Kidney glomerular epithelial cell (primary cell): ENCODE data around the gene EIF2S1.
"Not testable (repeated sequence)": the region's sequence is repeated elsewhere in the genome, so short reads cannot be mapped to it uniquely, and the experiment has no call there.

Experiments
- DNase-seq: peaks from one replicate; lab custom pipeline; 2025; lab: John Stamatoyannopoulos, UW

EIF2S1 gene

GRCh38 chr14:67371247-67372148 lies 11.4 kb downstream of the EIF2S1 start:
- no peak for DNase-seq

GRCh38 chr14:67372833-67373232 lies 12.7 kb downstream of the EIF2S1 start:
- no peak for DNase-seq

- DNase-seq: no peak
Measured at GRCh38 chr14:67373347-67373746, 13.2 kb downstream of the EIF2S1 start.

- no peak for DNase-seq
Measured at GRCh38 chr14:67377916-67378315, 17.8 kb downstream of the EIF2S1 start.

DNA sequence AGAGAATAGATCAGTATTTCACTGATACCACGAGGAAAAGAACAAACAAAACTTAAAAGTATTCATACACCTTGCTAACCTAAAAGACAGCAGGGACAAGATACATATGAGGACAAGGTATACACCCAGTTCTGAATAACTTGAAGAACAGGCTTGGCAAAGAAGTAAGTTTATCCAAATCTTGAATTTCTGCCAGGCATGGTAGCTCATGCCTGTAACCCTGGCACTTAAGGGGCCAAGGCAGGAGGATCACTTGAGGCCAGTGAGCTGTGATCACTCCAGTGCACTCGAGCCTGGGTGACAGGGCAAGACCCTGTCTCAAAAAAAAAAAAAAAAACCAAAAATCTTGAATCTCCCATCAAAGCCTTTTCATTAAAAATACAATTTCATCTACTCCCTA lies 25.0 kb downstream of the EIF2S1 start:
- DNase-seq: no peak

DNA sequence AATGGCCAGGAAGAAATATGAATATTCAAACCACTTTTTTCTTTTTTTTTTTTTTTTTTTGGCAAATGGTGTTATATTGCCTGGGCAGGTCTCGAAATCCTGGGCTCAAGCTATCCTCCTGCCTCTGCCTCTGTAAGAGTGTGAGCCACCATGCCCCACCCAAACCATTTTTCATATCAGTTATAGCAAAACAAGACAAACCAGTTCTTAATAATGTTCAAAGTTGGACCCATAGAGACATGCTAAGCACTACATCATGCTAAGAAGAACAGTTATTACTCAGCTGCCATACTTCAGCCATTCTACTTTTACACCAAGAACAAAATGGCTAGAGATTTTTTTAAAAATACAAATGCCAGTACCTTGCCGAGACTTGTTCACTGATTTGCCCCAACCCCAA lies 25.5 kb downstream of the EIF2S1 start:
- DNase-seq: no peak

DNA sequence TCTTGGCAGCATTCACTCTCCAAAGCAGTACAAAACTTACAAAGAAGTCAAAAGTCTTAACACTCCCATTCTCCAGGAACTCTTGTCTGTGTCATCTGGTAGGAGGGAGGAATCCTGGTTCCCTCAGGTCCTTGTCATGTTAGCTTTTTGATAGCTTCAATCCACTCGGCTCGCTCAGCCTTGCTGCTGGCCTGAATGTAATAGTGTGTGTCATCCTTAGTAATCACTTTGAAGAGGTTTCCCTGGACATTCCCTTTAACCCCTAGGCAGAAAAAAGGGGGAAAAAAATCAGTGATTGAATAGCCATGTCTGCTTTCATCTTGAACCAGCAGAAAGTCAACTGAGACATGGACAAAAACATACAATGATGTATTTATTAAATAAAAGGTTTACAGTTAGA lies 27.1 kb downstream of the EIF2S1 start:
- DNase-seq: peak; percentile 33

DNA sequence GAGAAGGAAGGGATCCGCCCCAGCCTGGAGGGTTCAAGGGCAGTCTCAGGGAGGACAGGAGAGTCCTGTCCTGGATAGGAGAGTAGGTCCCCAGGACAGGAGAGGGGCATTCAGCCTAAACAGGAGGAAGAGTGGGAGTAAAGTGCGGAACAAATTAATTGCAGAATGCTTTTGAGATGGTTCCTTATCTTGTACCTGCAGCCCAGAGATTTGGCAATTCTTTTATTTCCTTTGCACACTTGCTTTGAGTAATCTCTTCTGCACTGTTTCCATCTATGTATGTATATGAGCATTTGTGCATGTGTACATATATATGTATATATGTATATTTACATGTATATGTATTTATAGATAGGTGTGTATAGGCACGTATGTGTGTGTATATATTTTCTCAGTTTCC lies 29.1 kb downstream of the EIF2S1 start:
- no peak for DNase-seq

DNA sequence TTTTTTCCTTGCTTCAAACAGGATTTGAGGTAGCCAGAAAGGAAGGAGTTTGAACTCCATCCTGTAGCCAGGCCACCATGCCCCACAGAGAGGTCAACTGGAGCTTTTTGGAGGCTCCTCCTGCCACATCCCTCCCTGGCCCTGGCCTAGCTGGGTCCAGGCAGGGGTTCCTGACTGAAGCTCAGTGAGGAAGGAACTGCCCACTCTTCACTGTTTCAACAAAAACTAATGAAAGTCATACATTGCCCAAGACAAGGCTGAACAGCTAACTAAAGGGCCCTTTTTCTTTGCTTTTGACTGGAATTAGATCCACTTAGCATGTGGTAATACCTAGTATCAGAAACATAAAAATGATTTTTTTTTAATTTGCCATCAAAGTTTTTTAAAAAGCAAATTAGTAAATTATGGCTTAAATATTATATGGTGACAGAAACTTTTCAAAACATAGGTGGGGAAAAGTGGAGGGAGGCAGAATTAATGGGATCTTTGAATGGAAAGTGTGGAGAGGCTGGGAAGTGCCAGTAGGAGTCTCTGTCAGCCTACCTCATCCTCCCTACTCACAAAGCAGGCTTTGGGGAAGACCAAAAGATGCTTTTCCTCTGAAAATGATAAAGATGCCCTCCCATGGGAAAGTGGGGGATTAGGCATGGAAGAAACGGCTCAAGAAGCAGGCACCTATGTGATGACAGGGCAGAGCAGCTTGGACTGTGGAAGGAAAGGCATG lies 29.8 kb downstream of the EIF2S1 start:
- DNase-seq: no peak

DNA sequence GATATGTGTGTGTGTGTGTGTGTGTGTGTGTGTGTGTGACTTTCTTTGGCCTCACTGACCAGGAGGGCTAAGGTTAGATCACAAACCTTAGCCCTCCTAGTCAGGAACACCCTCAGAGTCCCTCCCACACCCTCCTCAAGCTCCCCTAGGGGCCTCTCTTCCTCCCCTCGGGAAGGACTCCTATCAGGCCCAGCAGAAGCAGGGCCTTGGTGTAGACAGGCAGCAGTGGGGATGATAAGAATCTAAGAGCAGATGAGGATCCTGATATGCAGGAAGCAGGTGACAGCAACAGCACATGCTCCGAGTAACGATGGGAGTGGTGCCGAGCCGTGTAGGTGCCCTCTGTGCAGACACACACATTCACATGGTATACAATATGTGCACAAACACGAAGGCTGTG lies 31.1 kb downstream of the EIF2S1 start:
- no peak for DNase-seq

GRCh38 chr14:67392123-67392522 lies 32.0 kb downstream of the EIF2S1 start:
- DNase-seq: no peak

- DNase-seq: no peak
Measured at GRCh38 chr14:67392800-67393199, 32.7 kb downstream of the EIF2S1 start.

GRCh38 chr14:67393689-67394088 lies 33.6 kb downstream of the EIF2S1 start:
- no peak for DNase-seq

GRCh38 chr14:67395086-67395875 lies 35.2 kb downstream of the EIF2S1 start:
- no peak for DNase-seq

GRCh38 chr14:67395876-67396189 lies 35.7 kb downstream of the EIF2S1 start:
- no peak for DNase-seq

DNA sequence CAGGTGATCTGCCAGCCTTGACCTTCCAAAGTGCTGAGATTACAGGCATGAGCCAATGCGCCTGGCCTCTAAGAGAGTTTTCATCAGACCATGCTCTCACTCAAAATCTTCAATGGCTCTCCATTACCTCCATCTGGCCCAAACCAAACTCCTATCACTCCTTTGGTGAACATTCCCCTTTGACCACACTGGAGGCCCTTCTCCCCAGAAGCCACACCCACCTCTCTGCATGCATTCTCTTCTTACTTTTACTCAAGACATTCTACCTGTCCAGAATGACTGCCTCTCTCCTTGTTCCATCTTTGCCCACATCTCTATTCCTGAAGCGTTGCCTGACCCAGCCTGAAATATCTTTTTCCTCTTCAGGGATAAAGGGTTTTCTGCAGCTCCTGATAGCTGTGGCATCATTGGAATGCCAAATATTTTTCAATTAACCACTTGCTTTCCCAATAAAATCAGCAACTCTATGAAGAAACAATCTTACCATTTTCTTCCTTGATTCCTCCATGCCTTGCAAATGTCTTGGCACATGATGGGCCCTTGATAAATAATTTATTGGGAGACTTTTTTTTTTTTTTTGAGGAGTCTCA lies 36.3 kb downstream of the EIF2S1 start:
- DNase-seq: no peak

DNA sequence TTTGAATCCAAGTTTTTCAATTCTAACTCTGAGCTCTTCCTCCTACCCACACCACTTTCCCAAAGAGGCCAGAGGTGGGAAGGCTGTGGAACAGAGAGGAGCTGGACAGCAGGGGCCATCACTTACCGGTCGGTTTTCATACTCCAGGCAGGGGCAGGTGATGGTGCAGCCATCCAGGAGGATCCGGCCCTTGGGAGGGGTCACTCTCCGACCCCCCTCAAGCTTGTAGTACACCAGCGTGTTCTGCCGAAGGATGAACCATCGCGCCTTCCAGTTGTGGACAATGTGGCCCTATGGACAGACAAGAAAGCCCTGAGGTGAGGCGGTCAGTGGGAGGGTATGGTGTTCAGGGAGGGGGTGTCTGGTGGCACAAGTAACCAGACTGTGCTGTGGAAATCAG lies 37.4 kb downstream of the EIF2S1 start:
- no peak for DNase-seq

DNA sequence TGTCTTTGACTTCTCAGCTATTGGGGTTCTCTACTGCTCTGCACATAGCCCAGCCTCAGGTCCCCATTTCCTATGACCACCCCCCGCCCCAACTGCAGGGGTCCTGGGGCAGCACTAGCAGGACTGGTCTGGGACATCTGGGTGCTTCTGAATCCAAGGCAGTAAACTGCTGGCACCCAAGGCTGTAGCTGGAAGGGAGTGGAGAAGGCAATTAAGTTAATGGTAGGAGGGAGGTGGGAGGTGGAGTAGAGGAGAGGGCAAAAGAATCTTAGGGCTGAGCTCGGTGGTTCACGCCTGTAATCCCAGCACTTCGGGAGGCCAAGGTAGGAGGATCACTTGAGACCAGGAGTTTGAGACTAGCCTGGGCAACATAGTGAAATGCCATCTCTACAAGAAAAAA lies 40.3 kb downstream of the EIF2S1 start:
- DNase-seq: no peak

- DNase-seq: no peak
Measured at GRCh38 chr14:67405771-67406170, 45.6 kb downstream of the EIF2S1 start.

DNA sequence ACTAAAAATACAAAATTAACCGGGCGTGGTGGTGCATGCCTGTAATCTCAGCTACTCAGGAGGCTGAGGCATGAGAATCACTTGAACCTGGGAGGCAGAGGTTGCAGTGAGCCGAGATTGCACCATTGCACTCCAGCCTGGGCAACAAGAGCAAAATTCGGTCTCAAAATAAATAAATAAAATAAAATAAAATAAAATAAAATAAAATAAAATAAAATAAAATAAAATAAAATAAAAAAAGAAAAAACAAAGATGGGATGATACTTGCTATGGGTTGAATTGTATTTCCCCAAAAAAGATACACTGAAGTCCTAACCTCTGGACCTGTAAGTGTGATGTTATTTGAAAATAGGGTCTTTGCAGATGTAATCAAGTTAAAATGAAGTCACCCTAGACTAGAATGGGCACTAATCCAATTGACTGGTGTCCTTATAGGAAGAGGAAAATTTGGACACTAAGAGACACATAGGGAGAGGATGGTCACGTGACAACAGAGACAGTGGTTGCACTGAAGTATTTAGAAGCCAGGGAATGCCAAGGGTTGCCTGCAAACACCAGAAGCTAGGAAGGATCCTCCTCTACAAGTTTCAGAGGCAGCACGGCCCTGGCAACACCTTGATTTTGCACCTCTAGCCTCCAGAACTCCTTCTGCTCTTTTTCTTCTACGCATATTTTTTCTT lies 48.1 kb downstream of the EIF2S1 start:
- DNase-seq: not testable (repeated sequence)

GRCh38 chr14:67409461-67409860 lies 49.3 kb downstream of the EIF2S1 start:
- DNase-seq: no peak

DNA sequence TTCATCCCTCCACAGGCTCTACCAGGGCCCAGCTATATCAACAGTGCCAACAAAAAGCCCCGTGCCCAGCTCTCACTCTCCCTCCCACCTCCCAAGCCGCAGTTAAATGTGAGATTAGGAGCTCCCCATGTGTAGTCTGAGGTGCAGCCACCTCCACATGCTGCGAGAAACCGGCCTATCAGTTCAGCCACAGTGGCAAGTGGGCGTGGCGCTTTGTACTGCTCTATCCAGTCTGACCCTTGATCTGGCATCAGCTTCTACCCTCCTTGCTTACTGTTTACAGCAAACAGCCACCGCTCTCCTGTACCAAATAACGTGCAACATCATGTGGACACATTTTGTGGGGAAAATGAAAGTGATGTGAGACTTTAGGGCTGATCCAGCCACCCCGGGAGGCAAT lies 50.2 kb downstream of the EIF2S1 start:
- no peak for DNase-seq
